PFSK-1 (cell line): ENCODE data around the gene GABARAPL2.

Source experiments
- FOXP2 ChIP-seq: optimal IDR thresholded peaks from 2 replicates; pipeline ENCODE3; 2011; ENCODE audit warnings: borderline replicate concordance, control low read depth, inconsistent platforms; ENCODE audit not compliant: insufficient read depth; ENCODE audit errors: extremely low read length, extremely low read depth
- POLR2AphosphoS5 ChIP-seq: IDR thresholded peaks from 2 replicates; pipeline ENCODE4 v1.6.1; 2012; ENCODE audit warnings: low read depth, mild to moderate bottlenecking, control low read depth, low read length, moderate library complexity
- SIN3A ChIP-seq: IDR thresholded peaks from 2 replicates; pipeline ENCODE4 v1.6.1; 2012; ENCODE audit warnings: mild to moderate bottlenecking, low read length, moderate library complexity, borderline replicate concordance; ENCODE audit not compliant: insufficient read depth
- TAF1 ChIP-seq: IDR thresholded peaks from 2 replicates; pipeline ENCODE4 v1.6.1; 2012; ENCODE audit warnings: low read length, control low read depth, borderline replicate concordance; ENCODE audit not compliant: insufficient read depth
- TF ChIP-seq, protein P1 (sequence below), 2 experiments: IDR thresholded peaks; 2 replicates each; pipeline versions ENCODE4 v1.6.1 to v1.8.0; 2011 to 2012; ENCODE audit warnings: low read depth in 2 of 2, low read length in 2 of 2, control low read depth in 1 of 2, inconsistent platforms in 1 of 2, mild to moderate bottlenecking in 1 of 2, moderate library complexity in 1 of 2; ENCODE audit not compliant: insufficient read depth in 1 of 2

The GABARAPL2 gene

GRCh38 chr16:75535211-75535843, 30.9 kb upstream of the GABARAPL2 start:
- TF ChIP-seq POLR2AphosphoS5, result no peak
- TF ChIP-seq SIN3A, result no peak

GRCh38 chr16:75535901-75536300, 30.3 kb upstream of the GABARAPL2 start, which contains the start of gene CHST5:
CHST5 (minus strand) TSS chr16:75536108; CDS start chr16:75530384, 5,724 bp downstream.
- no peak for TF ChIP-seq TAF1
- no peak for TF ChIP-seq SIN3A
- TF ChIP-seq FOXP2, result no peak
- no peak for TF ChIP-seq POLR2AphosphoS5
- TF ChIP-seq, protein P1, sequence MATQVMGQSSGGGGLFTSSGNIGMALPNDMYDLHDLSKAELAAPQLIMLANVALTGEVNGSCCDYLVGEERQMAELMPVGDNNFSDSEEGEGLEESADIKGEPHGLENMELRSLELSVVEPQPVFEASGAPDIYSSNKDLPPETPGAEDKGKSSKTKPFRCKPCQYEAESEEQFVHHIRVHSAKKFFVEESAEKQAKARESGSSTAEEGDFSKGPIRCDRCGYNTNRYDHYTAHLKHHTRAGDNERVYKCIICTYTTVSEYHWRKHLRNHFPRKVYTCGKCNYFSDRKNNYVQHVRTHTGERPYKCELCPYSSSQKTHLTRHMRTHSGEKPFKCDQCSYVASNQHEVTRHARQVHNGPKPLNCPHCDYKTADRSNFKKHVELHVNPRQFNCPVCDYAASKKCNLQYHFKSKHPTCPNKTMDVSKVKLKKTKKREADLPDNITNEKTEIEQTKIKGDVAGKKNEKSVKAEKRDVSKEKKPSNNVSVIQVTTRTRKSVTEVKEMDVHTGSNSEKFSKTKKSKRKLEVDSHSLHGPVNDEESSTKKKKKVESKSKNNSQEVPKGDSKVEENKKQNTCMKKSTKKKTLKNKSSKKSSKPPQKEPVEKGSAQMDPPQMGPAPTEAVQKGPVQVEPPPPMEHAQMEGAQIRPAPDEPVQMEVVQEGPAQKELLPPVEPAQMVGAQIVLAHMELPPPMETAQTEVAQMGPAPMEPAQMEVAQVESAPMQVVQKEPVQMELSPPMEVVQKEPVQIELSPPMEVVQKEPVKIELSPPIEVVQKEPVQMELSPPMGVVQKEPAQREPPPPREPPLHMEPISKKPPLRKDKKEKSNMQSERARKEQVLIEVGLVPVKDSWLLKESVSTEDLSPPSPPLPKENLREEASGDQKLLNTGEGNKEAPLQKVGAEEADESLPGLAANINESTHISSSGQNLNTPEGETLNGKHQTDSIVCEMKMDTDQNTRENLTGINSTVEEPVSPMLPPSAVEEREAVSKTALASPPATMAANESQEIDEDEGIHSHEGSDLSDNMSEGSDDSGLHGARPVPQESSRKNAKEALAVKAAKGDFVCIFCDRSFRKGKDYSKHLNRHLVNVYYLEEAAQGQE (IDR thresholded peaks at IDR 0.05; ENCODE audit: insufficient read depth in 1 of 2, low read depth in 2 of 2, low read length in 2 of 2), result no peak

DNA sequence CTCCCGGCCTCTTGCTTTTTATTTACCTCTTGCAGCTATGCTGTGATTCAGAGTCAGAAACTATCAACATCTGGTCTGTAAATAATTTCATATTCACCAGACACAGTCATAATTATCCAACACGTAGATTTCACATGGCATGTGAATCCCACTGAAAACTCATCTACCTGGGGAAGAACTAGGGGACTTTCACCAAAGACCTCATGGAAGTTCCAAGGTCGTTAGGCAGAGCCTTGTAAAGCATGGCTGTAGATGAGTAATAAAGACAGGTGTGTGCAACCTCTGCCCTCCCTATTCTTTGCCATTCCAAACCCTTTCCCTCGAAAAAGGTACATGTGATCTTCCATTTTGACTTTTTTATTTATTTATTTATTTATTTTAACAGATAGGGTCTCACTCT, 28.4 kb upstream of the GABARAPL2 start:
- TF ChIP-seq, protein P1 (IDR thresholded peaks at IDR 0.05; ENCODE audit: insufficient read depth in 1 of 2, low read depth in 2 of 2, low read length in 2 of 2), result no peak
- TF ChIP-seq TAF1, result no peak
- no peak for TF ChIP-seq POLR2AphosphoS5
- no peak for TF ChIP-seq SIN3A
- TF ChIP-seq FOXP2, result no peak

DNA sequence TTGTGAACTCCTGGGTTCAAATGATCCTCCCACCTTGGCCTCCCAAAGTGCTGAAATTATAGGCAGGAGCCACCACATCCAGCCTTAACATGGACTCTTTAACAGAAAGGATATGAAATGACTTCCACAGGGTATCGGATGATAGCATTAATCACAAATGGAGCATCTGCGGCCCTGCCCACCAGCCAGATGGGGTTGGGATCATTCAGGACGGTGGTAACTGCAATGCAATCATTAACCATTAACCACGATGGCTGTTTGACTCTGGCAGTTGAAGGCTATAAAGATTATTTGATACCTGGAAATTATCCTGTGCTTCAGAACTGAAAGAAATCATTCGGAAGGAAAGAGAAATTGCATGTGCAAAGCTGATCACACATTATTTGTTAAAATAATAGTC, 24.9 kb upstream of the GABARAPL2 start:
- no peak for TF ChIP-seq SIN3A
- no peak for TF ChIP-seq TAF1
- no peak for TF ChIP-seq POLR2AphosphoS5
- TF ChIP-seq, protein P1 (IDR thresholded peaks at IDR 0.05; ENCODE audit: insufficient read depth in 1 of 2, low read depth in 2 of 2, low read length in 2 of 2), result no peak
- TF ChIP-seq FOXP2, result no peak

- TF ChIP-seq POLR2AphosphoS5 (no peak), SIN3A (no peak), FOXP2 (no peak)
- TF ChIP-seq, protein P1 (IDR thresholded peaks at IDR 0.05; ENCODE audit: insufficient read depth in 1 of 2, low read depth in 2 of 2, low read length in 2 of 2), result no peak
Observed at GRCh38 chr16:75546293-75546692, 19.9 kb upstream of the GABARAPL2 start.
